Limb (tissue), 2 donors: ENCODE data around the gene ADAMTS3.
"Not testable (repeated sequence)": the region's sequence is repeated elsewhere in the genome, so short reads cannot be mapped to it uniquely, and the experiment has no call there.

Experiments
- DNase-seq, 2 donors: peaks; one replicate each; pipeline ENCODE4 v3.0.0-alpha.2; 2016; ENCODE audit errors: extremely low spot score in 2 of 2

Gene ADAMTS3

GRCh38 chr4:72553540-72554337 is 15.3 kb downstream of the ADAMTS3 start:
- DNase-seq, result no peak

GRCh38 chr4:72552447-72552846 is 16.6 kb downstream of the ADAMTS3 start:
- no peak for DNase-seq

GRCh38 chr4:72546456-72546855 is 22.6 kb downstream of the ADAMTS3 start:
- no peak for DNase-seq

- not testable (repeated sequence) for DNase-seq
Observed at GRCh38 chr4:72540694-72541093, 28.3 kb downstream of the ADAMTS3 start.

- no peak for DNase-seq
Observed at GRCh38 chr4:72538006-72538405, 31.0 kb downstream of the ADAMTS3 start.

- no peak for DNase-seq
Observed at GRCh38 chr4:72536443-72536842, 32.6 kb downstream of the ADAMTS3 start.

GRCh38 chr4:72531768-72532290 is 37.2 kb downstream of the ADAMTS3 start:
- no peak for DNase-seq

GRCh38 chr4:72531322-72531721 is 37.7 kb downstream of the ADAMTS3 start:
- no peak for DNase-seq

- DNase-seq, result no peak
Observed at GRCh38 chr4:72529148-72529822, 39.7 kb downstream of the ADAMTS3 start.

GRCh38 chr4:72527038-72527646 is 41.9 kb downstream of the ADAMTS3 start:
- DNase-seq, result no peak

- peak; percentile 55 to 82 for DNase-seq
Observed at GRCh38 chr4:72525938-72526337, 43.1 kb downstream of the ADAMTS3 start.

- no peak for DNase-seq
Observed at GRCh38 chr4:72522440-72522839, 46.6 kb downstream of the ADAMTS3 start.

- DNase-seq, result no peak
Observed at GRCh38 chr4:72513227-72513626, 55.8 kb downstream of the ADAMTS3 start.

GRCh38 chr4:72507860-72508419 is 61.1 kb downstream of the ADAMTS3 start:
- no peak for DNase-seq

- no peak for DNase-seq
Observed at GRCh38 chr4:72507167-72507566, 61.9 kb downstream of the ADAMTS3 start.

- DNase-seq, result peak in 1 of 2 donors; percentile 26
Observed at GRCh38 chr4:72505314-72505744, 63.7 kb downstream of the ADAMTS3 start.

- no peak for DNase-seq
Observed at GRCh38 chr4:72500214-72500613, 68.8 kb downstream of the ADAMTS3 start.

- DNase-seq, result no peak
Observed at GRCh38 chr4:72496119-72496518, 72.9 kb downstream of the ADAMTS3 start.

GRCh38 chr4:72494156-72494555 is 74.9 kb downstream of the ADAMTS3 start:
- no peak for DNase-seq

- DNase-seq, result no peak
Observed at GRCh38 chr4:72489267-72489666, 79.8 kb downstream of the ADAMTS3 start.

- no peak for DNase-seq
Observed at GRCh38 chr4:72486991-72487390, 82.0 kb downstream of the ADAMTS3 start.

GRCh38 chr4:72484981-72485380 is 84.0 kb downstream of the ADAMTS3 start:
- no peak for DNase-seq
